ENCODE results near the gene AMD1.

- no peak for TF ChIP-seq CTCF (IDR thresholded peaks at IDR 0.05; ENCODE audit: low read length)
- no peak for TF ChIP-seq EZH2 (optimal IDR thresholded peaks at IDR 0.05; ENCODE audit: low read depth, low read length)
- TF ChIP-seq EZH2phosphoT487 (IDR thresholded peaks at IDR 0.05; ENCODE audit: low read length), result no peak
Measured at GRCh38 chr6:110858016-110858415, 16.6 kb upstream of the AMD1 start.

Measured in MM.1S (cell line).